Hematopoietic multipotent progenitor cell (in vitro differentiated cells): ENCODE results near the gene RNF186. TPM values are rescaled to one million over a fixed set of nuclear protein-coding genes. Genes with fewer than 3 reads are reported as not detected.

Source experiments
- DNase-seq, 3 donors: peaks; one replicate each; pipeline ENCODE4 v3.0.0-alpha.2; 2011 to 2015; ENCODE audit warnings: low read depth in 2 of 3, low spot score in 2 of 3
- total RNA-seq: library from RNA; depleted of rRNA; stranded (reverse); fragments of >200 nt; gene quantifications from one replicate; pipeline ENCODE4 v1.2.3, GENCODE V29; 2012

RNF186 gene
- total RNA-seq, 1 donor, result under 0.01 TPM

DNA sequence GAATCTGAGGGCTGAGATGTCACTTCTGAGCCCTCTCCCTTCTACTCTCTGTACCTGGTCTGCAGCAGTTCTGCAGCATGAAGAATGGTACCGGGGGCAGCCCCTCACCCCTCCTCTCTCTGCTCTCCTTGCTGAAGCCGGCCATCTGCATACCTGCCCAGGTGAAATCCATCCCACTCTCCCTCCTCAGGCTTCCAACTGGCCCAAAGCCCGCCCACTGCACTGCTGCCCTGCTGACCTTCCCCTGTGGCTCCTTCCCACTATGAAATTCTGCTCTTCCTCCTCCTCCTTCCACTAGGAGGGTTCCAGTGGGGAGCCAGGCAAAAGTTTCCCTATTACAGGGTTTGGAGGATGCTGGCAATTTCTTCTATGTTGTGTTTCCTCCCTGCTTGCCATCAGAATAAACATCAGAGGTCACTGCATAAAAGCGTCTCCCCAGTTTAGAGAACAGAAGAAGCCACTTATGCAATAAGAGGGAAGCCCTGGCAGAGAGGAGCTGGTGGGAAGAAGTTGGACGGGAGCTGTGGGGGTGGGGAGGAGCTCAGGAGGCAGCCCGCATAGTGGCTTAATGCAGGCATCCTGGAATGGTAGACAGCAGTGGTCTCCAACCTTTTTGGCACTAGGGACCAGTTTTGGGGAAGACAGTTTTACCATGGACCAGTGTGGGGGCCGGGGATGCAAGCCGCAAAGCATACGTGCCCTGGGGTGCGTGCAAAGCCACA, 45.7 kb downstream of the RNF186 start:
- DNase-seq, result no peak

GRCh38 chr1:19768353-19769210, 46.5 kb downstream of the RNF186 start:
- DNase-seq, result no peak

DNA sequence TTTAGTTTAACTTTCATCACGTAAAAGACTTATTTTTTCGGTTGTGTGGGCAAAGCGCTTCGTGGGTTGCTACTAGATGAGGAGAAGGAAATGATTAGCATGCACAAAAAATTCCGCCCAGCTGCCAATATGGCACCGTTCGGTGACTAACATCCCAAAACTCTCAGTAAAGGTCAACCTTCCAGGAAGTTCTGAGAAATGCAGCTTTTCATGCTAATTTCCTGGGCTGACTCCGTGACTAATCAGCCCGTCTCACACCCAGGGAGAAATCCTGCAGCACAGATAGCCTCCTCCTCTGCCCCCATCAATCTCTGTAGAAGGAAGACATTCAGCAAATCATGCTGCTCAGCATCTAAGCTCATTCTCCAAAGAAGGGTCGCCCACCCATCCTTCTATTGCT, 49.5 kb downstream of the RNF186 start:
- no peak for DNase-seq

- no peak for DNase-seq
Observed at GRCh38 chr1:19764848-19765247, 50.2 kb downstream of the RNF186 start.

Other genes with a start within 250 kb of the RNF186 start
- 39.3 TPM for gene NBL1, start 171.0 kb downstream of the RNF186 start, total RNA-seq
- gene HTR6, start 150.4 kb downstream of the RNF186 start, total RNA-seq, result under 0.01 TPM
- 25.3 TPM for gene TMCO4, start 15.4 kb downstream of the RNF186 start, total RNA-seq
- 2.7 TPM for gene OTUD3, start 67.1 kb upstream of the RNF186 start, total RNA-seq
- not detected for gene PLA2G2E, start 108.3 kb upstream of the RNF186 start, total RNA-seq
- not detected for gene PLA2G2A, start 164.3 kb upstream of the RNF186 start, total RNA-seq